Esophagus (tissue), 2 donors: ENCODE results near the gene KCTD10. TPM values are rescaled to one million over a fixed set of nuclear protein-coding genes. Genes with fewer than 3 reads are reported as not detected.
"Not testable (repeated sequence)": the region's sequence is repeated elsewhere in the genome, so short reads cannot be mapped to it uniquely, and the experiment has no call there.

Experiments
- H3K27ac ChIP-seq, 2 donors: one replicate each; pipeline ENCODE4 v1.5.1; 2013; ENCODE audit warnings: low read depth in 2 of 2, mild to moderate bottlenecking in 2 of 2, inconsistent platforms in 1 of 2, low read length in 1 of 2, moderate library complexity in 1 of 2
- H3K27me3 ChIP-seq, 2 donors: one replicate each; pipeline ENCODE4 v1.6.1; 2013; ENCODE audit warnings: low read length in 2 of 2, control low read depth in 1 of 2, mild to moderate bottlenecking in 1 of 2; ENCODE audit not compliant: insufficient read depth in 2 of 2, control insufficient read depth in 1 of 2
- H3K36me3 ChIP-seq, 2 donors: one replicate each; pipeline ENCODE4 v1.6.1; 2013; ENCODE audit warnings: low read length in 1 of 2; ENCODE audit not compliant: control insufficient read depth in 2 of 2, insufficient read depth in 2 of 2
- H3K4me1 ChIP-seq, 2 donors: one replicate each; pipeline ENCODE4 v1.6.1; 2013; ENCODE audit warnings: low read length in 1 of 2; ENCODE audit not compliant: control insufficient read depth in 2 of 2, insufficient read depth in 2 of 2
- H3K4me3 ChIP-seq, 2 donors: one replicate each; pipeline ENCODE4 v1.5.1; 2013; ENCODE audit warnings: low read length in 2 of 2, mild to moderate bottlenecking in 2 of 2, low read depth in 1 of 2, moderate library complexity in 1 of 2
- H3K9me3 ChIP-seq, 2 donors: one replicate each; pipeline ENCODE4 v1.6.1; 2013; ENCODE audit warnings: mild to moderate bottlenecking in 2 of 2, low read depth in 1 of 2, low read length in 1 of 2, moderate library complexity in 1 of 2; ENCODE audit not compliant: control insufficient read depth in 2 of 2, insufficient read depth in 1 of 2
- WGBS, 2 donors: extraction: QIAGEN DNeasy Blood & Tissue Kit; methylation state at CpG; one replicate each; pipeline ENCODE4 v1.1.7; 2013; 5-methylcytosine and 5-hydroxymethylcytosine counted together
- polyA plus RNA-seq, 2 donors: library from polyadenylated mRNA; stranded (reverse); fragments of 200-250 nt; gene quantifications; one replicate each; pipeline ENCODE4 v1.2.3, GENCODE V29; 2013
- donor health status: healthy with polysubstance abuse.
- donor health status: Bipolar disorder and iron deficiency.

Gene KCTD10
- polyA plus RNA-seq, 2 donors = 15.4 to 28.2 TPM

GRCh38 chr12:109422251-109422650, 54.8 kb downstream of the KCTD10 start:
- no peaks in the 10 kb centered on the region for H3K27me3 ChIP-seq
- H3K36me3 ChIP-seq = no peaks in the 10 kb centered on the region
- WGBS, 2 donors = 42 to 48% methylated on average over 10 of the region's 10 CpGs
- H3K27ac ChIP-seq = no peak overlapping the region
- H3K9me3 ChIP-seq = no peaks in the 10 kb centered on the region
- no peaks in the 10 kb centered on the region for H3K4me1 ChIP-seq
- no peak overlapping the region for H3K4me3 ChIP-seq

GRCh38 chr12:109421355-109422087, 55.6 kb downstream of the KCTD10 start:
- Histone ChIP-seq H3K4me1 (no peaks in the 10 kb centered on the region), H3K27me3 (no peaks in the 10 kb centered on the region), H3K9me3 (no peaks in the 10 kb centered on the region), H3K4me3 (no peak overlapping the region), H3K36me3 (no peaks in the 10 kb centered on the region), H3K27ac (no peak overlapping the region)
- 71 to 72% methylated on average over 8 of the region's 8 CpGs for WGBS, 2 donors

- Histone ChIP-seq H3K36me3 (no peaks in the 10 kb centered on the region), H3K4me3 (no peak overlapping the region), H3K9me3 (no peaks in the 10 kb centered on the region), H3K27me3 (no peaks in the 10 kb centered on the region), H3K4me1 (no peaks in the 10 kb centered on the region), H3K27ac (no peak overlapping the region)
- WGBS, 2 donors = 69 to 70% methylated on average over 4 of the region's 4 CpGs
Observed at GRCh38 chr12:109418848-109419480, 58.1 kb downstream of the KCTD10 start.

GRCh38 chr12:109406147-109406546, 71.0 kb downstream of the KCTD10 start:
- H3K4me3 ChIP-seq, H3K36me3 ChIP-seq, H3K27me3 ChIP-seq, H3K27ac ChIP-seq, H3K4me1 ChIP-seq, H3K9me3 ChIP-seq: not testable (repeated sequence)
- WGBS, 2 donors = 97% methylated on average over 4 of the region's 4 CpGs

- not testable (repeated sequence) for H3K36me3 ChIP-seq, H3K4me1 ChIP-seq, H3K27me3 ChIP-seq, H3K4me3 ChIP-seq, H3K27ac ChIP-seq, H3K9me3 ChIP-seq
- WGBS, 2 donors = 95 to 98% methylated on average over 2 of the region's 2 CpGs
Observed at GRCh38 chr12:109404841-109405240, 72.3 kb downstream of the KCTD10 start.

Other genes with a start within 250 kb of the KCTD10 start
- gene FOXN4, start 168.0 kb downstream of the KCTD10 start, polyA plus RNA-seq = not detected
- gene MYO1H, start 129.4 kb downstream of the KCTD10 start, polyA plus RNA-seq = under 1 TPM; 0.62 to 0.86 TPM
- gene UBE3B, start 334 bp upstream of the KCTD10 start, polyA plus RNA-seq = 10 to 100 TPM; 12.6 to 14.0 TPM
- 10 to 100 TPM; 42.5 to 50.3 TPM for gene MMAB, start 96.2 kb upstream of the KCTD10 start, polyA plus RNA-seq
- 10 to 100 TPM; 52.3 to 82.3 TPM for gene MVK, start 96.5 kb upstream of the KCTD10 start, polyA plus RNA-seq
- gene FAM222A, start 236.5 kb upstream of the KCTD10 start, polyA plus RNA-seq = 1 to 10 TPM; 3.2 to 3.9 TPM